Loucy (cell line): ENCODE measurements around the gene MSRB2.
"Not testable (repeated sequence)": the region's sequence is repeated elsewhere in the genome, so short reads cannot be mapped to it uniquely, and the experiment has no call there.

Experiments used
- H2AFZ ChIP-seq: fragments of 200-600 bp; sonication (generic); 2 replicates; pipeline ENCODE4 v1.6.0; 2016; ENCODE audit warnings: antibody characterized with exemption, mild to moderate bottlenecking, low read length, moderate library complexity
- H3F3A ChIP-seq: fragments of 200-600 bp; 2 replicates; pipeline ENCODE4 v1.6.0; 2016; ENCODE audit warnings: antibody characterized with exemption, low read depth, mild to moderate bottlenecking
- H3K27me3 ChIP-seq: fragments of 200-600 bp; sonication (generic); 2 replicates; pipeline ENCODE4 v1.6.1; 2014; ENCODE audit warnings: low read length, mild to moderate bottlenecking; ENCODE audit not compliant: insufficient read depth, poor library complexity, severe bottlenecking
- H3K36me3 ChIP-seq: fragments of 200-600 bp; sonication (generic); 2 replicates; pipeline ENCODE4 v1.6.1; 2016; ENCODE audit warnings: low read length; ENCODE audit not compliant: insufficient read depth
- H3K4me1 ChIP-seq: fragments of 200-600 bp; sonication (generic); 2 replicates; pipeline ENCODE4 v1.5.1; 2014; ENCODE audit warnings: low read length, mild to moderate bottlenecking; ENCODE audit not compliant: insufficient read depth, poor library complexity, severe bottlenecking
- H3K4me2 ChIP-seq: fragments of 200-600 bp; sonication (generic); 2 replicates; pipeline ENCODE4 v1.6.0; 2014; ENCODE audit warnings: antibody characterized with exemption, low read length, low read depth, mild to moderate bottlenecking; ENCODE audit not compliant: poor library complexity, severe bottlenecking
- H3K4me3 ChIP-seq: fragments of 200-600 bp; sonication (generic); 2 replicates; pipeline ENCODE4 v1.5.1; 2014; ENCODE audit warnings: low read length, mild to moderate bottlenecking, mixed read lengths; ENCODE audit not compliant: poor library complexity, severe bottlenecking
- H3K79me2 ChIP-seq: fragments of 200-600 bp; sonication (generic); 2 replicates; pipeline ENCODE4 v1.6.1; 2014; ENCODE audit warnings: low read length; ENCODE audit not compliant: insufficient read depth
- H3K9ac ChIP-seq: fragments of 200-600 bp; sonication (generic); 2 replicates; pipeline ENCODE4 v1.6.0; 2014; ENCODE audit warnings: mild to moderate bottlenecking, low read depth, low read length, moderate library complexity; ENCODE audit not compliant: poor library complexity, severe bottlenecking
- H3K9me2 ChIP-seq: fragments of 200-600 bp; sonication (generic); replicated peaks from 2 replicates; pipeline ENCODE4 v1.6.1; 2016; ENCODE audit warnings: low read depth, low read length, mixed read lengths
- H3K9me3 ChIP-seq: fragments of 200-600 bp; sonication (generic); 2 replicates; pipeline ENCODE4 v1.6.1; 2014; ENCODE audit warnings: mild to moderate bottlenecking, antibody characterized with exemption, low read length, low read depth; ENCODE audit not compliant: insufficient read depth
- H4K20me1 ChIP-seq: fragments of 200-600 bp; sonication (generic); 2 replicates; pipeline ENCODE4 v1.6.0; 2014; ENCODE audit warnings: antibody characterized with exemption, low read length, mild to moderate bottlenecking; ENCODE audit not compliant: insufficient read depth, poor library complexity, severe bottlenecking
- CTCF ChIP-seq: fragments of 200-600 bp; sonication (generic); conservative IDR thresholded peaks from 2 replicates; pipeline ENCODE4 v1.5.1; 2014; ENCODE audit warnings: mild to moderate bottlenecking, antibody characterized with exemption, low read length
- EZH2phosphoT487 ChIP-seq: fragments of 200-600 bp; IDR thresholded peaks from 2 replicates; pipeline ENCODE4 v1.6.1; 2018; ENCODE audit warnings: antibody characterized with exemption, mild to moderate bottlenecking, moderate library complexity, borderline replicate concordance

Gene MSRB2

GRCh38 chr10:23067337-23067736, 28.0 kb upstream of the MSRB2 start:
- Histone ChIP-seq H3K9me2 (no peaks in the 10 kb centered on the region), H4K20me1 (no peaks in the 10 kb centered on the region), H3K79me2 (no peaks in the 10 kb centered on the region), H2AFZ (no peak overlapping the region), H3K36me3 (no peaks in the 10 kb centered on the region), H3K4me2 (no peak overlapping the region), H3K9me3 (no peaks in the 10 kb centered on the region), H3K4me1 (no peaks in the 10 kb centered on the region), H3K9ac (no peak overlapping the region), H3K27me3 (no peaks in the 10 kb centered on the region), H3K4me3 (no peak overlapping the region), H3F3A (no peaks in the 10 kb centered on the region)
- TF ChIP-seq CTCF: no peak
- no peak for TF ChIP-seq EZH2phosphoT487

GRCh38 chr10:23067939-23068775, 27.2 kb upstream of the MSRB2 start:
- peak overlapping the region; percentile 69; the same call in 1 of the 2 replicates for H2AFZ ChIP-seq
- no peaks in the 10 kb centered on the region for H3K79me2 ChIP-seq
- H3K27me3 ChIP-seq: no peaks in the 10 kb centered on the region
- no peaks in the 10 kb centered on the region for H3F3A ChIP-seq
- no peaks in the 10 kb centered on the region for H3K9me2 ChIP-seq
- H3K9ac ChIP-seq: no peak overlapping the region
- no peaks in the 10 kb centered on the region for H3K36me3 ChIP-seq
- no peak overlapping the region for H3K4me2 ChIP-seq
- TF ChIP-seq EZH2phosphoT487: no peak
- peak; percentile 99 for TF ChIP-seq CTCF
- H3K4me1 ChIP-seq: no peaks in the 10 kb centered on the region
- no peaks in the 10 kb centered on the region for H4K20me1 ChIP-seq
- H3K4me3 ChIP-seq: no peak overlapping the region
- H3K9me3 ChIP-seq: no peaks in the 10 kb centered on the region

GRCh38 chr10:23069019-23069815, 26.2 kb upstream of the MSRB2 start:
- no peak for TF ChIP-seq EZH2phosphoT487
- TF ChIP-seq CTCF: no peak
- H3K4me3 ChIP-seq: no peak overlapping the region
- no peaks in the 10 kb centered on the region for H4K20me1 ChIP-seq

DNA sequence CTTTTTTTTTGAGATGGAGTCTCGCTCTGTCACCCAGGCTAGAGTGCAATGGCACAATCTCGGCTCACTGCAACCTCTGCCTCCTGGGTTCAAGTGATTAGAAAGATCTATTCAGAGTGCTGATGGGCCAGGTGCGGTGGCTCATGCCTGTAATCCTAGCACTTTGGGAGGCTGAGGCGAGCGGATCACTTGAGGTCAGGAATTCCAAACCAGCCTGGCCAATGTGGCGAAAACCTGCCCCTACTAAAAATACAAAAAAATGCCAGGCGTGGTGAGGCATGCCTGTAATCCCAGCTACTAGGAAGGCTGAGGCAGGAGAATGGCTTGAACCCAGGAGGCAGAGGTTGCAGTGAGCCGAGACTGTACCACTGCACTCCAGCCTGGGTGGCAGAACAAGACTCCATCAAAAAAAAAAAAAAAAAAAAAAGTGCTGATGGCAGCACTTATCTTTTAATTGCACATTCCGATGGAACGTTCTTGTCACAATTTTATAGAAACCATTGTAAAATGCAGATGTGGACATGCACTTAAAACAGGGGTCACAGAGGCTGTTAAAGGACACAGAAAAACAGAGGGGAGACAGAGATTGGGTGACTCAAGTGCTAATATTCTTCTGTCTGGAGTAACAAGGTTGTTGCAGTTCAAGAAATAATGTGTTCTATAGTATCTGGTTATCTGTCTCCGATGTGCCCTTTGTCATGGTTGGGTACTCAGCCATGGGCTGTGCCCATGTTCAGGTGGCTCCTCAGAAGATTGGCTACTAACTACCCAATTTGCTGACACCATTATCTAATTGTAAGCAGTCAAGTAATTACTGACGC, 25.1 kb upstream of the MSRB2 start:
- not testable (repeated sequence) for H3K4me1 ChIP-seq, H3K4me3 ChIP-seq, H3F3A ChIP-seq, H3K9me3 ChIP-seq, H3K4me2 ChIP-seq, H3K9ac ChIP-seq, H4K20me1 ChIP-seq, H3K36me3 ChIP-seq, H3K9me2 ChIP-seq, H2AFZ ChIP-seq, H3K79me2 ChIP-seq, H3K27me3 ChIP-seq

More at GRCh38 chr10:23069019-23069815, 26.2 kb upstream of the MSRB2 start:
- Histone ChIP-seq H3F3A (no peaks in the 10 kb centered on the region), H3K4me1 (no peaks in the 10 kb centered on the region), H3K36me3 (no peaks in the 10 kb centered on the region), H3K27me3 (no peaks in the 10 kb centered on the region), H2AFZ (no peak overlapping the region), H3K9ac (no peak overlapping the region), H3K9me2 (no peaks in the 10 kb centered on the region), H3K4me2 (no peak overlapping the region), H3K79me2 (no peaks in the 10 kb centered on the region), H3K9me3 (no peaks in the 10 kb centered on the region)
